Gastroesophageal sphincter (tissue), 4 donors: ENCODE results near the gene BRD7. TPM values are rescaled to one million over a fixed set of nuclear protein-coding genes. Genes with fewer than 3 reads are reported as not detected.

Experiments used
- ATAC-seq: fragments of 150-250 bp; one replicate; pipeline ENCODE4 v1.9.1; 2016; ENCODE audit warnings: mild to moderate bottlenecking, moderate library complexity
- H3K27ac ChIP-seq, 4 donors: fragments of 200-600 bp; sonication (generic) in 3 of 4; 1 replicate in 3 of 4; 2 replicates in 1 of 4; pipeline ENCODE4 v1.5.1; 2016 to 2019
- H3K27me3 ChIP-seq: fragments of 200-600 bp; sonication (generic); one replicate; pipeline ENCODE4 v1.5.1; 2019
- H3K36me3 ChIP-seq, 2 donors: fragments of 200-600 bp; sonication (generic); one replicate each; pipeline ENCODE4 v1.5.1; 2019; ENCODE audit warnings: control low read depth in 1 of 2
- H3K4me1 ChIP-seq, 3 donors: fragments of 200-600 bp; sonication (generic); 1 replicate in 2 of 3; 2 replicates in 1 of 3; pipeline ENCODE4 v1.5.1; 2016 to 2019; ENCODE audit warnings: control low read depth in 2 of 3
- H3K4me3 ChIP-seq, 2 donors: fragments of 200-600 bp; sonication (generic); one replicate each; pipeline ENCODE4 v1.5.1; 2019; ENCODE audit warnings: mild to moderate bottlenecking in 1 of 2, moderate library complexity in 1 of 2
- H3K9me3 ChIP-seq, 3 donors: fragments of 200-600 bp; sonication (generic); one replicate each; pipeline ENCODE4 v1.5.1; 2017 to 2019; ENCODE audit warnings: control low read depth in 2 of 3
- EP300 ChIP-seq: sonication (generic); formaldehyde crosslinking; IDR thresholded peaks from one replicate; pipeline ENCODE4 v1.6.1; 2017; ENCODE audit warnings: antibody characterized with exemption, mild to moderate bottlenecking
- POLR2A ChIP-seq, 2 donors: fragments of 450-650 bp; IDR thresholded peaks; one replicate each; pipeline ENCODE4 v1.6.1; 2017; ENCODE audit warnings: antibody characterized with exemption in 2 of 2, mild to moderate bottlenecking in 2 of 2, moderate library complexity in 1 of 2
- POLR2AphosphoS5 ChIP-seq: sonication (generic); formaldehyde crosslinking; IDR thresholded peaks from one replicate; pipeline ENCODE4 v1.6.1; 2017; ENCODE audit warnings: antibody characterized with exemption
- WGBS, 2 donors: methylation state at CpG; one replicate each; pipeline ENCODE4 v1.1.5; 2018; ENCODE audit warnings: low coverage in 1 of 2; 5-methylcytosine and 5-hydroxymethylcytosine counted together
- total RNA-seq, 4 donors: library from RNA; depleted of rRNA; stranded (reverse); fragments of >200 nt; gene quantifications; one replicate each; pipeline ENCODE4 v1.1.0, GENCODE V29; 2016
- TF ChIP-seq, protein P1 (sequence below), 4 experiments: fragments of 200-600 bp in 2 of 4; fragments of 450-650 bp in 2 of 4; sonication (generic) in 1 of 4; IDR thresholded peaks; one replicate each; pipeline ENCODE4 v1.5.1; 2017 to 2019; ENCODE audit warnings: antibody characterized with exemption in 4 of 4, mild to moderate bottlenecking in 2 of 4, moderate library complexity in 2 of 4

The BRD7 gene
- total RNA-seq, 4 donors from 2014 or later, result 59.1 to 84.0 (median 70.5) TPM

DNA sequence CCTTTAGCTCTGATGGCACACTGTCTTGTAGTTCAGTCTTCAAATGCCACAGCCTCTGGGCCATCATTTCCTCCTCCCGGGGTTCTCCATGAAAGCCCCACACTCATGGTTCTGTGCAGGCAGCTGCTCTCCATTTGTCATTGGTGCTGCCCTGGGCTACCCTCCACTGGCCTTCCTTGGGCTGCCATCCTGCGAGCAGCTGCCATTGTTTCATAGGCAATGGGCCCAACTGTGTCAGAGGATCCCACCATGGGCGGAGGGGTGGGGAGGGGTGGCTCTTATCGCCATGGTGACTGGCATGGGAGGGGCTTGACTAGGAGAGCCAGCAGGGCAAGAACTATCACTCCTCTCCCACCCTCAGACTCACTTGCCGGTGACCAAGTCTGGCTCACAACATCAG, 38.6 kb upstream of the BRD7 start:
- ATAC-seq, result no peak
- Histone ChIP-seq H3K4me3 (no peak overlapping the region), H3K9me3 (no peaks in the 10 kb centered on the region), H3K27ac (no peak overlapping the region), H3K4me1 (no peaks in the 10 kb centered on the region), H3K36me3 (no peaks in the 10 kb centered on the region), H3K27me3 (no peaks in the 10 kb centered on the region)
- no peak for TF ChIP-seq EP300
- 58% methylated on average over 3 of the region's 5 CpGs; no CpG with 5 or more reads in 1 of the 2 donors for WGBS, 2 donors

DNA sequence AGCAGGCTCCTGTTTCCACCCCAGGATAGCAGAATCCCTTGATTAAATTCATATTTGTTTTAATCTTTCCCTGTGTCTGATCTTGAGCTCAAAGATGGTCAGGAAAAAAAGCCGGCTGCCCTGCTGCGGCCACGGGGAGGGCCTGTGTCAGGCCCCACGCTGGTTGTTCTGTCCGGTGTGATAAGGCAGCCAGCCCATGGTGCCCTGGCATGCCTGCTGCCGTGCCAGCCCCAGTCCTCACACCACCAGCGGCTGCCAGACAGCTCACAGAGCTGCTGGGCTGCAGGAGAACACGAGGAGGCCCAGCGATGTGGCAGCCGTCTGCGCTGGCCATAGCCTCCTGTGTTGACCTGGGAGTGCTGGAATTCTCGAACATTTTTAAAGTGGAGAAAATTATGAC, 34.7 kb upstream of the BRD7 start:
- H3K27me3 ChIP-seq, result no peaks in the 10 kb centered on the region
- H3K27ac ChIP-seq, result no peak overlapping the region
- WGBS, 2 donors, result 86 to 93% methylated on average over 1 to 5 of the region's 12 CpGs
- H3K4me3 ChIP-seq, result no peak overlapping the region
- TF ChIP-seq POLR2AphosphoS5 (no peak), EP300 (no peak), POLR2A (IDR thresholded peaks at IDR 0.05) (no peak)
- TF ChIP-seq, protein P1, sequence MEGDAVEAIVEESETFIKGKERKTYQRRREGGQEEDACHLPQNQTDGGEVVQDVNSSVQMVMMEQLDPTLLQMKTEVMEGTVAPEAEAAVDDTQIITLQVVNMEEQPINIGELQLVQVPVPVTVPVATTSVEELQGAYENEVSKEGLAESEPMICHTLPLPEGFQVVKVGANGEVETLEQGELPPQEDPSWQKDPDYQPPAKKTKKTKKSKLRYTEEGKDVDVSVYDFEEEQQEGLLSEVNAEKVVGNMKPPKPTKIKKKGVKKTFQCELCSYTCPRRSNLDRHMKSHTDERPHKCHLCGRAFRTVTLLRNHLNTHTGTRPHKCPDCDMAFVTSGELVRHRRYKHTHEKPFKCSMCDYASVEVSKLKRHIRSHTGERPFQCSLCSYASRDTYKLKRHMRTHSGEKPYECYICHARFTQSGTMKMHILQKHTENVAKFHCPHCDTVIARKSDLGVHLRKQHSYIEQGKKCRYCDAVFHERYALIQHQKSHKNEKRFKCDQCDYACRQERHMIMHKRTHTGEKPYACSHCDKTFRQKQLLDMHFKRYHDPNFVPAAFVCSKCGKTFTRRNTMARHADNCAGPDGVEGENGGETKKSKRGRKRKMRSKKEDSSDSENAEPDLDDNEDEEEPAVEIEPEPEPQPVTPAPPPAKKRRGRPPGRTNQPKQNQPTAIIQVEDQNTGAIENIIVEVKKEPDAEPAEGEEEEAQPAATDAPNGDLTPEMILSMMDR (IDR thresholded peaks at IDR 0.05), result no peak
- no peaks in the 10 kb centered on the region for H3K36me3 ChIP-seq
- H3K4me1 ChIP-seq, result no peaks in the 10 kb centered on the region
- no peaks in the 10 kb centered on the region for H3K9me3 ChIP-seq
- ATAC-seq, result no peak

DNA sequence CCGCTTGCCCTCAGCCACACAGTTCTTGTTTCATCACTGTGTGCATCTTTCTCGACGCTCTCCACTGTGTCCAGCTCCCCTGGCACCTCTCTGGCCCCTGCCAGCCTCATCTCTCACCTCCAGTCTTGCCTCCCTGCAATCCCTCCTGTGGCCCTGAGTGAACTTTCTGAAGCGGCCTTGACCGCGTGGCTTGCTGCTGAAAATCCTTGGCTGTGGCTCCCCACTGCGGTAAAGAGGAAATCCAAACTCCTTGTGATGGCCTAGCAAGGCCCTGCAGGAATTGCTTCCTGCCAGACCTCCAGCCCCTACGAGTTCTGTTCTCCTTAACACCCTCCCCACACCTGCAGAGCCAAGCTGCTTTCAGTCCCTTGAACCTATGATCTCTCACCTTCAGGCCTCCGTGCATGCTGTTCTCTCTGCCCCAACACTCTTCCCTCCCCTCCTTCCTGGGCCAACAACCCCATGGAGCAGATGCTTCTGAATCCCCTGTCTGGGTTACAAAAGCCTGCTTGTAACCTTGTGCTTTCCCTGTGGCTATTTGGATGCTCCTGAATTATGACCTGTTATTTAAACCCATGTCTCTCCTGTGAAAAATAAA, 33.6 kb upstream of the BRD7 start:
- Histone ChIP-seq H3K4me3 (no peak overlapping the region), H3K27ac (no peak overlapping the region), H3K36me3 (no peaks in the 10 kb centered on the region), H3K27me3 (no peaks in the 10 kb centered on the region), H3K4me1 (no peaks in the 10 kb centered on the region), H3K9me3 (no peaks in the 10 kb centered on the region)
- ATAC-seq, result no peak
- TF ChIP-seq EP300 (no peak), POLR2A (IDR thresholded peaks at IDR 0.05) (no peak), POLR2AphosphoS5 (no peak)
- TF ChIP-seq, protein P1 (IDR thresholded peaks at IDR 0.05), result no peak
- WGBS, 2 donors, result 73 to 89% methylated on average over 9 of the region's 9 CpGs

DNA sequence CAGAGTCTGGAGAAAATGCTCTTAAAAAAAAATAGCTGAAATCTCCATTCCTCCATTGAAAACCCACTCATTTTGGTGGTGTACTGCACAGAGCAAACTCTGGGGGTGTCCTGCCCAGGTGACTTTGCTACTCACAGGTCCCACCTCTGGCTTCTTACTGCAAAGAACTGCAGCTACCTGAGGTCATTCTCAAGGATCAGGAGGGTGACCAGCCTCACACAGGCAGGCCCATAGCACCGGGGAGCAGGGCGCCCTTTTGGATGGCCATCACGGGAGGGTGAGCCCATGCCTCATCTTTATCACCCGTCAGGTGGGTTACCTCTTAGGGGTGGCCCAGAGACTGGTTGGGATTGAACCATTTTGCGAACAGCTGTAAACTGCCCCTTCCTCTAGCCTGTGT, 32.6 kb upstream of the BRD7 start:
- no peak for ATAC-seq
- H3K4me1 ChIP-seq, result no peaks in the 10 kb centered on the region
- H3K9me3 ChIP-seq, result no peaks in the 10 kb centered on the region
- WGBS, 2 donors, result 100% methylated on average over 5 of the region's 5 CpGs; no CpG with 5 or more reads in 1 of the 2 donors
- H3K4me3 ChIP-seq, result no peak overlapping the region
- H3K27me3 ChIP-seq, result no peaks in the 10 kb centered on the region
- H3K27ac ChIP-seq, result no peak overlapping the region
- TF ChIP-seq POLR2A (IDR thresholded peaks at IDR 0.05), result no peak
- no peaks in the 10 kb centered on the region for H3K36me3 ChIP-seq

DNA sequence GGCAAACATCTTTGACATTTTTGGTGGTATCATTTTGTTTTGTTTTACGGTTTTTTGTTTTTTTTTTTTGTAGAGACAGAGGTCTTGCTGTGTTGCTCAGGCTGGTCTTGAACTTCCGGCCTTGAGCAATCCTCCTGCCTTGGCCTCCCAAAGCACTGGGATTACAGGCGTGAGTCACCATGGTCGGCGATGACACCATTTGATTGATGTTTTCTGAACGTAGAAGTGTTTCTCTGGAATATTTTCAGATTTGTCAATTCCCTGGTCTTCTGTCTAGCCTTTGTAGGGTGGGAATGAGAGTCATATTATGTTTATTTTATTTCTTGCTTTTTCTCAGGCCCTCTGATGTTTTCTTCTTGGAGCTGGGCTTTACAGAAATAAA, 32.2 kb upstream of the BRD7 start:
- ATAC-seq, result no peak
- TF ChIP-seq POLR2AphosphoS5 (no peak), POLR2A (IDR thresholded peaks at IDR 0.05) (no peak), EP300 (no peak)
- TF ChIP-seq, protein P1 (IDR thresholded peaks at IDR 0.05), result no peak
- 75 to 84% methylated on average over 4 to 6 of the region's 6 CpGs for WGBS, 2 donors
- Histone ChIP-seq H3K4me3 (no peak overlapping the region), H3K36me3 (no peaks in the 10 kb centered on the region), H3K9me3 (no peaks in the 10 kb centered on the region), H3K27me3 (no peaks in the 10 kb centered on the region), H3K27ac (no peak overlapping the region), H3K4me1 (no peaks in the 10 kb centered on the region)

DNA sequence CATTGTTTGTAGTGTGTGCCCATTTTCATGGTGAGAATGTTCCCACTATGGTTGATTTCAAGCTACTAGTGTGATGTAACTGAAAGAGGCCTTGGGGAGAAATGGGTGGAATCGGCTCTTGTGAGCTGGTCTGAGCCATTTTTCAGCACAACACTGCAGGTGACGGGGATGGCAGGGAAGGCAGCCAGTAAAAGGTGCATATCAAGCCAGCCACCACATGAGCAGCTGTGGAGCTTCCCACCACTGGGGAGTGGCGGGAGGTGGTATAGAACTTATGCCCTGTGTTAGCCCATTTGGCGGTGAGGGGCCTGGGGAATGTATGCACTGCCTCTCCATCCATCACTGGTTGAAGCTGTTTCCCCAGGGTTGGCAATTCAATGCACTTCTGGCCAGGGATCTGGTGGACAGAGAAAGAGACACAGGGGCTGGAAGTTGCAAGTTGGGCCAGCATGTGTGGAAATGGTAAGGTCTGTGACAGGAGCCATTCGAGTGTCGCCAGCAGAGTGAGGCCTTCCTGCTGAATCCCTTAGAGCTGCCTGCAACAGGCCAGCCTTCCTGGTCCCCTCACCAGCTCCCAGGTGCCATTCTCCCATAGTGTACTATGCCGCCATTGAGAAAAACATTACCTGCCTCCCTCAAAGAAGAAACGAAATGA, 31.7 kb upstream of the BRD7 start:
- Histone ChIP-seq H3K4me3 (no peak overlapping the region), H3K27me3 (no peaks in the 10 kb centered on the region), H3K36me3 (no peaks in the 10 kb centered on the region), H3K27ac (no peak overlapping the region), H3K4me1 (no peaks in the 10 kb centered on the region), H3K9me3 (no peaks in the 10 kb centered on the region)
- TF ChIP-seq POLR2A (IDR thresholded peaks at IDR 0.05), result no peak
- TF ChIP-seq EP300, result no peak
- TF ChIP-seq POLR2AphosphoS5, result no peak
- TF ChIP-seq, protein P1 (IDR thresholded peaks at IDR 0.05), result no peak
- no peak for ATAC-seq
- WGBS, 2 donors, result 88 to 91% methylated on average over 4 to 8 of the region's 8 CpGs
